ENCODE data around the gene PPA2. TPM values are rescaled to one million over a fixed set of nuclear protein-coding genes. Genes with fewer than 3 reads are reported as not detected.
"Not testable (repeated sequence)": the region's sequence is repeated elsewhere in the genome, so short reads cannot be mapped to it uniquely, and the experiment has no call there.

The PPA2 gene
- total RNA-seq, 1 donor from 2014 or later, result 65.2 TPM

DNA sequence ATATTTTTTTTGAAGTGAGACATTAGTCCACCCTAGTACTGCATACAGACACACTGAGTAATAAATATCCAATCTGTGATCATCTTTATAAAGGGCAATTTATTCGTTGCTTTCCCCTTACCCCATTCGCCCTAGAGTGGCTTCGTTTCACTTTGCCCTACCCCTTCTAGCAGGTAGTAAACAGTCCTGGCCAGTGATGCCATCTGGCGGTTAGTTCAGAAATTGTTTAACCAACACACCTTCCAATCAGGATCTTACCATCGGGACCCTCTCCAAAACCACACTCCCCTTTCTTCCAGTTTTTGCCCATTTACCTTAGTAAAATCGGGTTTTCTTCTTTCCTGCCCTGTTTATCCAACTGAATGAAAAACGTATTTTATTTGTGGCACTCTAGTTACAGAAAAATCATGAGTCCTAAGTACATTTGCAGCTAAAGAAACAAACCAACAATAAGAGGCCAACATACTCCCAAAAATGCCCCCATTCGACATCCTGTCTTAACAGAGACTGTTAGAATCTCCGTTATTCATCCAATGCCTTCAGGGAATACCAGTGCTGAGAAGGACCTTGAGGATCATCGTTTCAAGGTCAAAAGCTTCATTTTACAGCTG lies 2.2 kb downstream of the PPA2 start:
- H3K27ac Mint-ChIP-seq, result peak overlapping the region; percentile 7
- peak; percentile 92 for DNase-seq
- H3K9me3 Mint-ChIP-seq, result no peaks in the 10 kb centered on the region
- peak overlapping the region; percentile 72 for H3K4me3 Mint-ChIP-seq
- peaks cover 5% of the 10 kb centered on the region for H3K27me3 Mint-ChIP-seq
- H3K4me1 Mint-ChIP-seq, result peaks cover 29% of the 10 kb centered on the region
- intact Hi-C loops (cut with micrococcal nuclease), result loop anchor here (1.0 to 5.0 kb wide), 6 partner anchors 18 to 846 kb away; partner anchors contain the start of genes AIMP1, GSTCD, INTS12 and TBCK
- H3K36me3 Mint-ChIP-seq (ENCODE audit: low read depth), result peaks cover 32% of the 10 kb centered on the region

DNA sequence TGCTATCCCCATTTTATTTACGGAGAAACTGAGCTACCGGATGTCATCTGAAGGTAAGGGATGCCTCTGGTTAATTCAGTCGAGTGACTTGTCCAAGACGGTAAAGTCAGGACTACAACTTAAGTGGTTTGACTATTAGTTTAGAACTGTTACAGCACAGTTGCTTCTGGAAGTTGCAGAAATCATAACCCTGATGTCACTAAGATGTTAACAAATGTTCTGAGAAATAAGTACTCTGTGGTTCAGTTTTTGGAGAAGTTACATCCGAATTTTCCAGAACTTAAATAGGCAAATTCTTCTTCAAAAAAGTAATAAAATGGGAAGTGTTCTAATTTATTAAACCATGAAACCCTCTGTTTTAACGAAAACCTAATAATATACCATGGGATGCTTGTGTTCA lies 3.1 kb downstream of the PPA2 start:
- intact Hi-C loops (cut with micrococcal nuclease), result loop anchor here (1.0 to 5.0 kb wide), 4 partner anchors 17 to 847 kb away; partner anchors contain the start of genes AIMP1 and TBCK
- peaks cover 40% of the 10 kb centered on the region for H3K36me3 Mint-ChIP-seq (ENCODE audit: low read depth)
- H3K4me1 Mint-ChIP-seq, result peaks cover 29% of the 10 kb centered on the region
- no peak for DNase-seq
- H3K27ac Mint-ChIP-seq, result no peak overlapping the region
- no peaks in the 10 kb centered on the region for H3K27me3 Mint-ChIP-seq
- no peaks in the 10 kb centered on the region for H3K9me3 Mint-ChIP-seq
- H3K4me3 Mint-ChIP-seq, result no peak overlapping the region

DNA sequence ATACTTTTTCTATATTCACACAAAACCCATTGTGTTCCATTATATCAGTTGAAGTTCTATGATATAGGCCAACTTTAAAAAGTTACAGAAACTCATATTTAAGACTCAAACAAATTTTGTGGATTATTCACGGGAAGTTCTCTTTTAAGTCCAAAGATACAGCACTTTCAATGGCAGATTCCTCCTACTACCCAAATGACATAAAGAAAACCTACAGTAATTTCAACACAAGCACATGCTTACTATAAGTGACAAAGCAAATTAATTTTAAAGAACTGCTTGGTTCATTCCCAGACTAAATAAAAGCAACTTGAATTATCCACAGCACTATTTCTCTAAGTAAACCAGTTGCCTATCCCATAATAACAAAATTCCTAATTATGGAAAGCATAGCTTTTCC lies 4.1 kb downstream of the PPA2 start:
- Mint-ChIP-seq H3K36me3 (ENCODE audit: low read depth) (peaks cover 50% of the 10 kb centered on the region), H3K9me3 (peaks cover under 1% of the 10 kb centered on the region), H3K27me3 (no peaks in the 10 kb centered on the region), H3K27ac (no peak overlapping the region), H3K4me3 (no peak overlapping the region), H3K4me1 (peaks cover 29% of the 10 kb centered on the region)
- DNase-seq, result no peak
- intact Hi-C loops (cut with micrococcal nuclease), result loop anchor here (5.0 kb wide), 2 partner anchors 607 to 848 kb away; partner anchors contain the start of genes AIMP1 and TBCK

DNA sequence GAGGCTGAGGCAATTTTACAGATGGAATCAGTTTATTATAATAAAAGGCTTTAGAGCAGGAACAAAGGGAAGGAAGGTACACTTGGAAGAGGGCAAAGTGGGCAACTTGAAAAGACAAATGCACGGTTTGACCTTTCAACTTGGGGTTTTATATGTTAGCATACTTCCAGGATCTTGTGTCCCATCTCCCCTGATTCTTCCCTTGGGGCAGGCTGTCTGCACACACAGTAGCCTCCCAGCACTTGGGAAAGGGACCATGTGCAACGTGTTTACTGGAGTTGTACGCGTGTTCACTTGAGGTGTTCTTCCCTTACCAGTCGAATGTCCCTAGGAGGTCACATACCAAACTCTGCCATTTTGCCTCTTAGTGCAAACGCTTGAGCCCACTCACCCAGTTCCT lies 7.3 kb downstream of the PPA2 start:
- H3K27ac Mint-ChIP-seq, result no peak overlapping the region
- H3K36me3 Mint-ChIP-seq (ENCODE audit: low read depth), result peaks cover 71% of the 10 kb centered on the region
- H3K4me1 Mint-ChIP-seq, result peaks cover 25% of the 10 kb centered on the region
- H3K4me3 Mint-ChIP-seq, result no peak overlapping the region
- no peaks in the 10 kb centered on the region for H3K27me3 Mint-ChIP-seq
- H3K9me3 Mint-ChIP-seq, result peaks cover 20% of the 10 kb centered on the region
- no peak for DNase-seq
- intact Hi-C loops (cut with micrococcal nuclease), result no loop called here

DNA sequence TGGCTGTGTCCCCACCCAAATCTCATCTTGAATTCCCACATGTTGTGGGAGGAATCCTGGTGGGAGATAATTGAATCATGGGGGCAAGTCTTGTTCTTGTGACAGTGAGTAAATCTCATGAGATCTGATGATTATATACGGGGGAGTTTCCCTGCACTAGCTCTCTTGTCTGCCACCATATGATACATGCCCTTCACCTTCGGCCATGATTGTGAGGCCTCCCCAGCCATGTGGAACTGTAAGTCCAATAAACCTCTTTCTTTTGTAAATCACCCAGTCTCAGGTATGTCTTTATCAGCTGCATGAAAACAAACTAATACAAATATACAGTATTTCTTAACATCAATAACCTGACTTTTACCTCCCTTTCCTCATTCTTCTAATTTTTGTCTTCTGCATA lies 9.3 kb downstream of the PPA2 start:
- intact Hi-C loops (cut with micrococcal nuclease); DNase-seq; H3K4me3 Mint-ChIP-seq; H3K27me3 Mint-ChIP-seq; H3K27ac Mint-ChIP-seq: not testable (repeated sequence)
- Mint-ChIP-seq H3K4me1 (peaks cover 16% of the 10 kb centered on the region), H3K9me3 (peaks cover 21% of the 10 kb centered on the region), H3K36me3 (ENCODE audit: low read depth) (peaks cover 69% of the 10 kb centered on the region)

DNA sequence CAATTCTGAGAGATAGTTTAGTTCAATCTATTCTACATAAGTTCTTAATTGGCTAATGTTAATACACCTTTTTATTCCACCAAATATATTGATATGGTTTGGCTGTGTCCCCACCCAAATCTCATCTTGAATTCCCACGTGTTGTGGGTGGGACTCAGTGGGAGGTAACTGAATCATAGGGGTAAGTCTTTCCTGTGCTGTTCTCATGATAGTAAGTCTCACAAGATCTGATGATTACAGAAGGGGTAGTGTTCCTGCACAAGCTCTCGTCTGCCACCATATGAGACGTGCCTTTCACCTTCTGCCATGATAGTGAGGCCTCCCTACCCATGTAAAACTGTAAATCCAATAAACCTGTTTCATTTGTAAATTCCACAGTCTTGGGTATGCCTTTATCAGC lies 11.3 kb downstream of the PPA2 start:
- intact Hi-C loops (cut with micrococcal nuclease), result no loop called here
- H3K4me1 Mint-ChIP-seq, result peaks cover 12% of the 10 kb centered on the region
- H3K27me3 Mint-ChIP-seq, result no peaks in the 10 kb centered on the region
- H3K9me3 Mint-ChIP-seq, result peaks cover 21% of the 10 kb centered on the region
- H3K4me3 Mint-ChIP-seq, result no peak overlapping the region
- peaks cover 68% of the 10 kb centered on the region for H3K36me3 Mint-ChIP-seq (ENCODE audit: low read depth)
- H3K27ac Mint-ChIP-seq, result no peak overlapping the region
- DNase-seq, result no peak

DNA sequence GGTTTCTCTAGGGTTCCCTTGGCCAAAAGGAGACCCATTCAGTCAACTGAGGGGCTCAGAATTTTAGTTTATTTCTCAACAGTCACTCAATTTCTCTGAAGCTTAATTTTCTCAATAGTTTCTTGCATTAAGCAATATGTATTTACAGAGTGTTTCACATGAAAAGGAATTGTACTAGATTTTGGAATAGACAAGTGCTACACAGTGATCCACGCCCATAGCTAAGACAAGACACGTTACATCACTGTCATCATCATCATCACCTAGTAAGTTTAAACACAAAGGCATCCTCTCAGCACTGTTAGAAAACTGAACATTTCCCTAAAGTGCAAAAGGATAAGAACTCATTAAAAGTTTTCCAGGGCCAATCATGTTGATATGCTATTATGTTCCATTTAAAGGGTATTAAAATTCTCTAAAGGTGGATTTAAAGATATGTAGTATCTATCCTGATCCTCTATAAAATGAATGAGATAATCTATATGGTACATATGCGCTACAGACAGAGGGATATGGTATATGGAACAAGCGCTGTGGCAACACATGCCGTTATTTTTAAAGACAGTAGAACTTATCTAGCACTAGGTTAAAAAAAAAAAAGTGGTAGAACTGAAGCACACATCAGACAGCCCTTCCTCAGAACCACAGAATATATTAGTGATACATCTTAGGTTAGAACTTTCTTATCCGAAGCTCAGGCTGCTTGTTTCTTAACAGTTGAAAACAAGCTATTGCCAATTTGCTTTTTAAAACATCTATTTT lies 12.1 kb downstream of the PPA2 start:
- Mint-ChIP-seq H3K4me3 (no peak overlapping the region), H3K9me3 (peaks cover 21% of the 10 kb centered on the region), H3K27me3 (no peaks in the 10 kb centered on the region), H3K36me3 (ENCODE audit: low read depth) (peaks cover 61% of the 10 kb centered on the region), H3K4me1 (peaks cover 10% of the 10 kb centered on the region), H3K27ac (no peak overlapping the region)
- DNase-seq, result no peak
- intact Hi-C loops (cut with micrococcal nuclease), result no loop called here

DNA sequence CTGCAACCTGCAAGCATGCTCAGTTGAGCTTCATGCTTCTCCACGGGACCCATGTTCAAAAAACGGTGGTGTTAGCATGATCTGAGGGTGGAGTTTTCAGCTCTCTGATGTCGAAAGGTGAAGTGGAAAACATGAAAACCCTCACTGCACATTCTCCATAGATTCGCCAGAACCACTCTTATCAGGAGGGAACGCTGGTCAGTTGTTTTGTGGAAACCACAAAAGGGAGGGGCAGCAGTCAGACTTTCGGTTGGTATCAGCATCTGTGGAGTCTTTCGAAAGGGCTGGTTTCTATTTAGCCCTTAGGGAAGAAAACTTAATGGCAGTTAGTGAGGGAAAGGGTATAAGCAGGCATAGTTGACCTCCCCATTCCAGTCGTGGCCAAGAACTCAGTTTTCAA lies 12.6 kb downstream of the PPA2 start:
- peaks cover 21% of the 10 kb centered on the region for H3K9me3 Mint-ChIP-seq
- peaks cover 10% of the 10 kb centered on the region for H3K4me1 Mint-ChIP-seq
- intact Hi-C loops (cut with micrococcal nuclease), result no loop called here
- H3K4me3 Mint-ChIP-seq, result no peak overlapping the region
- H3K36me3 Mint-ChIP-seq (ENCODE audit: low read depth), result peaks cover 59% of the 10 kb centered on the region
- no peak overlapping the region for H3K27ac Mint-ChIP-seq
- no peaks in the 10 kb centered on the region for H3K27me3 Mint-ChIP-seq
- DNase-seq, result no peak

DNA sequence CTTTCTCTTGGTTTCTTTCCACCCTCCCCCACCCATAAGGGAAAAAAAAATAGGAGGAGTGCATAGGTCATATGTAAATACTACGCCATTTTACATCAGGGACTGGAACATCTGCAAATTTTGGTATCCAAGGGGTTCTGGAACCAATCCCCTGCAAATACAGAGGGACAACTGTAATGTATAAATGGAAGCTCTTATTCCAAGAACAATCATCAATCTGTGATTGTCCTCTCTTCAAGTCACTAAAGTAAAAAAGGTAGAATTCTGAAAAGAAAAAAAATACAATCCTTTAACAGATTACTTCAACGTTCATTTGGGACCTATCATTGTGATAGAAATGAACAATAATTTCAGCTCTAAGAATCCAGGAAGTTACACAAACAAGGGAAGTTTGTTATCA lies 13.6 kb downstream of the PPA2 start:
- peaks cover 56% of the 10 kb centered on the region for H3K36me3 Mint-ChIP-seq (ENCODE audit: low read depth)
- no peaks in the 10 kb centered on the region for H3K27me3 Mint-ChIP-seq
- intact Hi-C loops (cut with micrococcal nuclease), result no loop called here
- H3K27ac Mint-ChIP-seq, result no peak overlapping the region
- H3K4me3 Mint-ChIP-seq, result no peak overlapping the region
- DNase-seq, result no peak
- H3K4me1 Mint-ChIP-seq, result peaks cover 10% of the 10 kb centered on the region
- H3K9me3 Mint-ChIP-seq, result peaks cover 21% of the 10 kb centered on the region

DNA sequence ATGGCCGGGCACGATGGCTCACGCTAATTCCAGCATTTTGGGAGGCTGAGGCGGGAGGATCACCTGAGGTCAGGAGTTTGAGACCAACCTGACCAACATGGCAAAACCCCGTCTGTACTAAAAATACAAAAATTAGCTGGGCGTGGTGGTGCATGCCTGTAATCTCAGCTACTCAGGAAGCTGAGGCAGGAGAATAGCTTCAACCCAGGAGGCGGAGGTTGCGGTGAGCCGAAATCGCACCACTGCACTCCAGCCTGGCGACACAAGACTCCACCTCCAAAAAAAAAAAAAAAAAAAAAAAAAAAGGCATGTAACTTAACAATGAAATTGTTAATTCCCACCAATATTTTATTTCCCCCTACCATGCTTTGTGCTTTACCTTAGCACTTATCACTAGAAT lies 15.3 kb downstream of the PPA2 start:
- H3K4me3 Mint-ChIP-seq; DNase-seq; H3K27me3 Mint-ChIP-seq; intact Hi-C loops (cut with micrococcal nuclease); H3K27ac Mint-ChIP-seq: not testable (repeated sequence)
- H3K4me1 Mint-ChIP-seq, result peaks cover 14% of the 10 kb centered on the region
- H3K36me3 Mint-ChIP-seq (ENCODE audit: low read depth), result peaks cover 51% of the 10 kb centered on the region
- peaks cover 11% of the 10 kb centered on the region for H3K9me3 Mint-ChIP-seq

DNA sequence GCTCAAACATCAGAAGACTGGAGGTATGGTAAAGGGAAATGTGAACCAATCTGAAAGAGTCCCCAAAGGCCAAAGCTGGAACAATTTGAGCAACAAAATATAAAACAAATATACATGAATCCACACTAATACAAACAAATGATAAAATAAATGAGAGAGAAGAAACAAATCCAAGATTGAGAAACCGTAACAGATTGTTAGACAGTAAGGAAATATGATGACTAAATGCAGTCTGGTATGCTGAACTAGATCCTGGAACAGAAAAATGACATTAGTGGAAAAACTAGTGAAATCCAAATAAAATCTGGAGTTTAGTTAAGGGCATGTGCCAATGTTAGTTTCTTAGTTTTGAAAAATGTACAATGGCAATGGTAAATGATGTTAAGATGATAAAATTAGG lies 15.9 kb downstream of the PPA2 start:
- no peaks in the 10 kb centered on the region for H3K27me3 Mint-ChIP-seq

DNA sequence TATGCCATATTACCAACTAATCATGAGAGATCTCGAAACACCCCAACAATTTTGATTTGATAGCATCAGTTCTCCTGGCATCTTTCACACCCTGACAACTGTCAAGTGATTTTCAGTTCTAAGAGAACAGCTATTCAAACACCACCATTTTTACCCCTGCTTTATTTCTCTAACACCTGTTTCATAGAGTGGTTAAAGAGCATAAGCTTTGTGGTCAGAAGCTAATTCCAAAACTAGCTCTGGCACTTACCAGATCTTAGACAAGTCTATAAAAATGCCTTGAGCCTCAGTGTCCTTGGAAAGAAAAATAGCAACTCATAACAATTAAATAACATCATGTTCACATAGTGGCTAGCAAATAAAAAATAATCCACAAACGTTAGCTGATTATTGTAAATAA lies 17.9 kb downstream of the PPA2 start:
- H3K4me3 Mint-ChIP-seq, result no peak overlapping the region
- intact Hi-C loops (cut with micrococcal nuclease), result no loop called here

More for the DNA sequence above, 15.9 kb downstream of the PPA2 start:
- no peak for DNase-seq
- Mint-ChIP-seq H3K4me3 (no peak overlapping the region), H3K36me3 (ENCODE audit: low read depth) (peaks cover 52% of the 10 kb centered on the region), H3K9me3 (peaks cover 9% of the 10 kb centered on the region), H3K27ac (no peak overlapping the region), H3K4me1 (peaks cover 14% of the 10 kb centered on the region)
- intact Hi-C loops (cut with micrococcal nuclease), result no loop called here

DNA sequence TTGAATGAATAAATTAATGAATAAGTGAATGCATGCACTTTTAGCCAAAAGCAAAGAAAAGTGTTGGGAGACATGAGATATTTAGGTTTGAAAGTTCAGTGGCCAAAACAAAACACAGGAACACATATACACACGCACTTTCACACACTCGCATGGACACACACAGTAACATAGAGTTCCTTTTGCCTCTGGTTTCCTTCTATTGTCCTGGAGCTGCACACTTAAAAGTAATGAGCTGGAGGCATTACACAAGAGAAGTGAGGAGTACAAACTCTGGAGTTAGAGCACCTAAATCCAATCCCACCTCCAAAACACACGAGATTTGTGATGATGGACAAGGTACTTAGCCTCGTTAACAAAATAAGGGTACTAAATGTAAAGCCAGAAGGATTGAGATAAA lies 18.7 kb downstream of the PPA2 start:
- H3K36me3 Mint-ChIP-seq (ENCODE audit: low read depth), result peaks cover 50% of the 10 kb centered on the region
- H3K27ac Mint-ChIP-seq, result no peak overlapping the region
- H3K4me3 Mint-ChIP-seq, result no peak overlapping the region
- H3K4me1 Mint-ChIP-seq, result peaks cover 9% of the 10 kb centered on the region
- H3K27me3 Mint-ChIP-seq, result no peaks in the 10 kb centered on the region
- no peaks in the 10 kb centered on the region for H3K9me3 Mint-ChIP-seq
- intact Hi-C loops (cut with micrococcal nuclease), result no loop called here
- DNase-seq, result no peak

More for the DNA sequence above, 17.9 kb downstream of the PPA2 start:
- no peak overlapping the region for H3K27ac Mint-ChIP-seq
- peaks cover 47% of the 10 kb centered on the region for H3K36me3 Mint-ChIP-seq (ENCODE audit: low read depth)
- no peak for DNase-seq
- H3K27me3 Mint-ChIP-seq, result no peaks in the 10 kb centered on the region
- H3K9me3 Mint-ChIP-seq, result no peaks in the 10 kb centered on the region
- peaks cover 9% of the 10 kb centered on the region for H3K4me1 Mint-ChIP-seq

DNA sequence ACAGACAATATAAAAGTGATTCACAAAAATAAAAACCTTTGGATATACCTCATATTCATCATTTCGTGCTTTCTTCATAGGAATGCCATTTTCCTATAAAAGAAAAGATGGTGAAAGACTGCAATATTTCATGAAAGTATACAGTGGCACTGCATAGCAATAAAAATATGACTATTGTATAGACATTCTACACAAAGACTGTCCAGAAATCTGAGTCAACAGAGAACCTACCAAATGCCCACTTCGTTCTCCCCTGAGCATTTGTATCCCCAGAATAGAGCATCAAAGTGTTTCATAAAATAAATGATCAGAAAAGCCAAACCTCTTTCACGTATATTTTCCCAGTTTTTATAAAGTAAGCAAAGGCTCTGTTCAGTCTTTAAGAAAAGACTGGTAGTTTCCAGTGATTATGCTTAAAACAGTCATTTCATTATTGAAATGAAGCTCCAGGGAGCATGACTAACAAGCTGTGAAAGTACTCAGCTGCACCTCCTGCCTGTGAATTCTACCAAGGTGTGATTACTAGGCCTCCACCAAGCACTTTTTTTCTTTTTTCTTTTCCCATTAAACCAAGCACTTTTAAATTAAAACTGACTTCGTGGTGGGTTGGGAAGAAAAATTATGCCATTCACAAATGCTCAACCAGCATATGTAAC lies 20.2 kb downstream of the PPA2 start:
- intact Hi-C loops (cut with micrococcal nuclease), result loop anchor here (1.0 kb wide), 4 partner anchors 18 to 312 kb away; partner anchors contain the start of gene TET2
- no peak overlapping the region for H3K4me3 Mint-ChIP-seq

More for the DNA sequence above, 20.2 kb downstream of the PPA2 start:
- Mint-ChIP-seq H3K9me3 (peaks cover 4% of the 10 kb centered on the region), H3K4me1 (peaks cover 9% of the 10 kb centered on the region), H3K27ac (peak overlapping the region; percentile 79), H3K36me3 (ENCODE audit: low read depth) (peaks cover 55% of the 10 kb centered on the region), H3K27me3 (no peaks in the 10 kb centered on the region)
- DNase-seq, result no peak
